HG03064 (cell line): ENCODE results near the gene ACLY.

Experiments
- ATAC-seq: cut with Tn5 transposase; IDR thresholded peaks from one replicate; pipeline ENCODE4 v1.9.1; 2021; ENCODE audit warnings: low read depth; ENCODE audit not compliant: unreplicated experiment

The ACLY gene

GRCh38 chr17:41918314-41919164, at the start of gene ACLY:
Gene ACLY, minus strand, starts transcription at chr17:41918951. Its CDS starts 5,078 bp downstream, at chr17:41913873.
- ATAC-seq: peak; percentile 73

- ATAC-seq: no peak
Observed at GRCh38 chr17:41967921-41968578, 49.3 kb upstream of the ACLY start.

GRCh38 chr17:41967141-41967920, 48.6 kb upstream of the ACLY start:
- ATAC-seq: peak; percentile 2

GRCh38 chr17:41966463-41967140, 47.9 kb upstream of the ACLY start, which contains the start of gene CNP:
Gene CNP, plus strand, starts transcription at chr17:41966795. Its CDS starts 90 bp downstream, at chr17:41966885.
- ATAC-seq: peak; percentile 56

GRCh38 chr17:41965694-41966462, 47.1 kb upstream of the ACLY start:
- no peak for ATAC-seq

GRCh38 chr17:41962768-41963434, 44.1 kb upstream of the ACLY start:
- no peak for ATAC-seq

- no peak for ATAC-seq
Observed at GRCh38 chr17:41962111-41962510, 43.4 kb upstream of the ACLY start.

- no peak for ATAC-seq
Observed at GRCh38 chr17:41959336-41960095, 40.8 kb upstream of the ACLY start.

- ATAC-seq: no peak
Observed at GRCh38 chr17:41959030-41959335, 40.2 kb upstream of the ACLY start.

- no peak for ATAC-seq
Observed at GRCh38 chr17:41957869-41958439, 39.2 kb upstream of the ACLY start.

- no peak for ATAC-seq
Observed at GRCh38 chr17:41957031-41957868, 38.5 kb upstream of the ACLY start.

- ATAC-seq: no peak
Observed at GRCh38 chr17:41956522-41956921, 37.8 kb upstream of the ACLY start.

- ATAC-seq: no peak
Observed at GRCh38 chr17:41948762-41949460, 30.2 kb upstream of the ACLY start.

- no peak for ATAC-seq
Observed at GRCh38 chr17:41944943-41945342, 26.2 kb upstream of the ACLY start.

- no peak for ATAC-seq
Observed at GRCh38 chr17:41943492-41943891, 24.7 kb upstream of the ACLY start.

GRCh38 chr17:41942626-41943373, 24.0 kb upstream of the ACLY start:
- ATAC-seq: no peak
